ENCODE results near the gene AMMECR1L. TPM values are rescaled to one million over a fixed set of nuclear protein-coding genes. Genes with fewer than 3 reads are reported as not detected.
"Not testable (repeated sequence)": the region's sequence is repeated elsewhere in the genome, so short reads cannot be mapped to it uniquely, and the experiment has no call there.

Gene AMMECR1L
- total RNA-seq, 2 experiments from 2014 or later = 9.8 to 17.1 TPM

DNA sequence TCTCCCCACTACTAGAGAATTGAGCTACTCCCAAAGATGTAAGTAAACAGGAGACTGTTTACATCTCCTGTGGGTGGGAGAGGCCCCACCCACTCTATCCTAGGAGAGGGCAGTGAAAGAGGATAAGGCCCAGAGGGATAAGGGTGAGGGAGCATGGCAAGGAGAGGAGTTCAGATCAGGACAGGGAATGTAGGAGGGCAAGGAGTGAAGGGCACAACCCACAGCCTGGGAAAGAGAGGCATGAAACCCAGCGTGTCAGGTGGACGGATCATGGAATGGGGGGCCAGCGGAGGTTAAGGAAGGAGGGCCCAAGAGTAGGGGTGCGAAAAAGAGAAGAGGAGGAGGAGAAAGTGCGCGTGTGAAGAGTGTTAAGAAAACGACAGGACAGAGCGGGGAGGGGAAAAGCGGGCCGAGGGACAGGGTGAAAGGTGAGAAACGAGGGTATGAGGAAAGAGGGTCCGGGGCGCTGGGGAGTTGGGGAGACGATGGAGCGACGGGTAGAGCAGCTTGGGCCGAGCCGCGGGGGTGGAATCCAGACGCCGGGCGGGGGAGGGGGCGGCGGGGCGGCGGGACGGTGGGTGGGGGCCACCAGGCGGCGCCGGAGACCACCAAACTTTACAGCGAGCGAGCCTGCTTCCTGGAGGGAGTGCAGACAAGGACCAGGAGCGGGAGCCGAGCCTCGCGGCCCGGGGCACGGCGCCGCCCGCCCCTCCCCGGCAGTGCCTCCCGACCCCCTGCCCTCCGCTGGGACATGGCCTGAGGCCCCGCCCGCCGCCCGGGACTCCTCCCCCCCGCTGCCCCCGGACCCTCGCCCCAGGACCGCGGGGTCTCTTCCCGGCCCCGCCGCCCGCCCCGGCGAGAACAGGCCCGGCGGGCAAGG lies 655 bp downstream of the AMMECR1L start:
- H3K9me3 ChIP-seq (ENCODE audit: low read length); H2AFZ ChIP-seq (ENCODE audit: low read length); CTCF ChIA-PET (ENCODE audit: unreplicated experiment); H3K9me2 ChIP-seq (ENCODE audit: insufficient read depth, low read length); intact Hi-C loops (cut with micrococcal nuclease; ENCODE audit: unreplicated experiment); BruUV-seq (replicated peaks): not testable (repeated sequence)
- Histone ChIP-seq H3K4me1 (ENCODE audit: insufficient read depth, low read length, poor library complexity, severe bottlenecking) (peaks cover 30% of the 10 kb centered on the region), H3K79me2 (ENCODE audit: insufficient read depth, low read depth, low read length) (peaks cover 58% of the 10 kb centered on the region), H3K27ac (ENCODE audit: low read depth, low read length, poor library complexity, severe bottlenecking) (peak overlapping the region; percentile 56), H3K36me3 (ENCODE audit: insufficient read depth, low read length) (peaks cover 40% of the 10 kb centered on the region), H4K20me1 (ENCODE audit: insufficient read depth, low read length) (peaks cover 15% of the 10 kb centered on the region), H3K4me2 (ENCODE audit: low read length) (peak overlapping the region; percentile 97), H3K4me3 (ENCODE audit: low read depth, low read length, poor library complexity, severe bottlenecking) (peak overlapping the region; percentile 80)
- POLR2A ChIA-PET = interaction anchor here (1.4 to 1.7 kb wide), 2 partner anchors 9 to 245 kb away, joined by 3 read pairs; no protein-coding TSS in a partner anchor
- peak; percentile 51 for DNase-seq (ENCODE audit: low spot score)

GRCh38 chr2:127884436-127884835 lies 1.3 kb downstream of the AMMECR1L start:
- CTCF ChIA-PET (ENCODE audit: unreplicated experiment) = no interaction called here
- H3K27ac ChIP-seq (ENCODE audit: low read depth, low read length, poor library complexity, severe bottlenecking) = no peak overlapping the region
- peaks cover 15% of the 10 kb centered on the region for H4K20me1 ChIP-seq (ENCODE audit: insufficient read depth, low read length)
- H3K9me3 ChIP-seq (ENCODE audit: low read length) = no peaks in the 10 kb centered on the region
- H3K4me1 ChIP-seq (ENCODE audit: insufficient read depth, low read length, poor library complexity, severe bottlenecking) = peaks cover 30% of the 10 kb centered on the region
- H3K79me2 ChIP-seq (ENCODE audit: insufficient read depth, low read depth, low read length) = peaks cover 58% of the 10 kb centered on the region
- intact Hi-C loops (cut with micrococcal nuclease; ENCODE audit: unreplicated experiment) = no loop called here
- TF ChIP-seq, protein P1, sequence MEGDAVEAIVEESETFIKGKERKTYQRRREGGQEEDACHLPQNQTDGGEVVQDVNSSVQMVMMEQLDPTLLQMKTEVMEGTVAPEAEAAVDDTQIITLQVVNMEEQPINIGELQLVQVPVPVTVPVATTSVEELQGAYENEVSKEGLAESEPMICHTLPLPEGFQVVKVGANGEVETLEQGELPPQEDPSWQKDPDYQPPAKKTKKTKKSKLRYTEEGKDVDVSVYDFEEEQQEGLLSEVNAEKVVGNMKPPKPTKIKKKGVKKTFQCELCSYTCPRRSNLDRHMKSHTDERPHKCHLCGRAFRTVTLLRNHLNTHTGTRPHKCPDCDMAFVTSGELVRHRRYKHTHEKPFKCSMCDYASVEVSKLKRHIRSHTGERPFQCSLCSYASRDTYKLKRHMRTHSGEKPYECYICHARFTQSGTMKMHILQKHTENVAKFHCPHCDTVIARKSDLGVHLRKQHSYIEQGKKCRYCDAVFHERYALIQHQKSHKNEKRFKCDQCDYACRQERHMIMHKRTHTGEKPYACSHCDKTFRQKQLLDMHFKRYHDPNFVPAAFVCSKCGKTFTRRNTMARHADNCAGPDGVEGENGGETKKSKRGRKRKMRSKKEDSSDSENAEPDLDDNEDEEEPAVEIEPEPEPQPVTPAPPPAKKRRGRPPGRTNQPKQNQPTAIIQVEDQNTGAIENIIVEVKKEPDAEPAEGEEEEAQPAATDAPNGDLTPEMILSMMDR (conservative IDR thresholded peaks at IDR 0.05; ENCODE audit: low read length) = no peak
- no peak for TF ChIP-seq EZH2phosphoT487 (IDR thresholded peaks at IDR 0.05; ENCODE audit: borderline replicate concordance, low read depth, low read length)
- peaks cover 47% of the 10 kb centered on the region for H3K36me3 ChIP-seq (ENCODE audit: insufficient read depth, low read length)
- no peak overlapping the region for H2AFZ ChIP-seq (ENCODE audit: low read length)
- no peak for DNase-seq (ENCODE audit: low spot score)
- peak overlapping the region; percentile 80 for H3K4me3 ChIP-seq (ENCODE audit: low read depth, low read length, poor library complexity, severe bottlenecking)
- POLR2A ChIA-PET = interaction anchor here (1.4 to 1.7 kb wide), 2 partner anchors 9 to 244 kb away, joined by 3 read pairs; no protein-coding TSS in a partner anchor
- BruUV-seq (replicated peaks) = no TSS peak
- peak overlapping the region; percentile 97 for H3K4me2 ChIP-seq (ENCODE audit: low read length)
- no peaks in the 10 kb centered on the region for H3K9me2 ChIP-seq (ENCODE audit: insufficient read depth, low read length)

DNA sequence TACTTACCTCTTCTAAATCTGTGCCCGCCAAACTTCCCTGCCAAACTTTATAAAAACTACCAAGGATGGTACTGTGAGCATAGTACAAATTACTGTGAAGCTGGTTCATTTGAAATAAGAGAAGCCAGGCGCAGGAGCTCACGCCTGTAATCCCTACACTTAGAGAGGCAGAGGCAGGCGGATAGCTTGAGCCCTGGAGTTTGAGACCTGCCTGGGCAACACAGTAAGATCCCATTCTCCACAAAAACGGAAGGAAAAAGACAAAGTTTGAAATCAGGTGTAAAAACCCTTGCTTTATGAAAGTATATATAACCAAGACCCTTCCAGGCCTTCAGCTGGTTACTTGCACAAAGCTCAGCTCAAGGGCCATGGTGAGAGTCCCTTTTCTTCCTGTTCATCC lies 5.9 kb downstream of the AMMECR1L start:
- Histone ChIP-seq H3K27ac (ENCODE audit: low read depth, low read length, poor library complexity, severe bottlenecking) (no peak overlapping the region), H3K79me2 (ENCODE audit: insufficient read depth, low read depth, low read length) (peaks cover 83% of the 10 kb centered on the region), H3K4me1 (ENCODE audit: insufficient read depth, low read length, poor library complexity, severe bottlenecking) (peaks cover 20% of the 10 kb centered on the region), H2AFZ (ENCODE audit: low read length) (no peak overlapping the region), H3K36me3 (ENCODE audit: insufficient read depth, low read length) (peaks cover 70% of the 10 kb centered on the region), H3K9me3 (ENCODE audit: low read length) (no peaks in the 10 kb centered on the region), H3K4me2 (ENCODE audit: low read length) (no peak overlapping the region), H3K4me3 (ENCODE audit: low read depth, low read length, poor library complexity, severe bottlenecking) (no peak overlapping the region), H4K20me1 (ENCODE audit: insufficient read depth, low read length) (peaks cover 15% of the 10 kb centered on the region), H3K9me2 (ENCODE audit: insufficient read depth, low read length) (no peaks in the 10 kb centered on the region)
- BruUV-seq (replicated peaks) = no TSS peak
- ChIA-PET CTCF (ENCODE audit: unreplicated experiment) (no interaction called here), POLR2A (interaction anchor here (0.6 to 0.7 kb wide), 2 partner anchors 8 to 130 kb away, joined by 5 to 7 read pairs; no protein-coding TSS in a partner anchor)
- DNase-seq (ENCODE audit: low spot score) = no peak
- TF ChIP-seq EZH2phosphoT487 (IDR thresholded peaks at IDR 0.05; ENCODE audit: borderline replicate concordance, low read depth, low read length) = no peak
- TF ChIP-seq, protein P1 (conservative IDR thresholded peaks at IDR 0.05; ENCODE audit: low read length) = no peak
- intact Hi-C loops (cut with micrococcal nuclease; ENCODE audit: unreplicated experiment) = no loop called here
